Esophagus muscularis mucosa (tissue), 4 donors: Measurements from ENCODE around the gene SSR3. TPM values are rescaled to one million over a fixed set of nuclear protein-coding genes. Genes with fewer than 3 reads are reported as not detected.

ENCODE experiments used
- DNase-seq: peaks from one replicate; pipeline ENCODE4 v3.0.0-alpha.2; 2017; ENCODE audit errors: extremely low spot score
- H3K27ac ChIP-seq, 4 donors: fragments of 200-600 bp; sonication (generic); replicated peaks in 1 of 4; 1 replicate in 3 of 4; 2 replicates in 1 of 4; pipeline ENCODE4 v1.5.1; 2016 to 2019; ENCODE audit warnings: mild to moderate bottlenecking in 1 of 4
- H3K27me3 ChIP-seq, 4 donors: fragments of 200-600 bp; sonication (generic); one replicate each; pipeline versions ENCODE4 v1.5.1 to v1.6.0; 2016 to 2019
- H3K36me3 ChIP-seq, 4 donors: fragments of 200-600 bp; sonication (generic); one replicate each; pipeline ENCODE4 v1.5.1; 2016 to 2019
- H3K4me1 ChIP-seq, 4 donors: fragments of 200-600 bp; sonication (generic); one replicate each; pipeline ENCODE4 v1.5.1; 2016 to 2019
- H3K4me3 ChIP-seq, 4 donors: fragments of 200-600 bp; sonication (generic); 1 replicate in 2 of 4; 2 replicates in 2 of 4; pipeline ENCODE4 v1.5.1; 2016 to 2019; ENCODE audit warnings: mild to moderate bottlenecking in 4 of 4, moderate library complexity in 1 of 4
- H3K9me3 ChIP-seq, 4 donors: fragments of 200-600 bp; sonication (generic); 1 replicate in 3 of 4; 2 replicates in 1 of 4; pipeline ENCODE4 v1.5.1; 2016 to 2019
- CTCF ChIP-seq, 3 experiments: fragments of 200-600 bp in 2 of 3; fragments of 450-650 bp in 1 of 3; sonication (generic) in 2 of 3; IDR thresholded peaks; one replicate each; pipeline ENCODE4 v1.5.1; 2017 to 2019; ENCODE audit warnings: antibody characterized with exemption in 3 of 3, mild to moderate bottlenecking in 2 of 3, moderate library complexity in 1 of 3
- EP300 ChIP-seq: sonication (generic); formaldehyde crosslinking; IDR thresholded peaks from one replicate; pipeline ENCODE4 v1.6.1; 2017; ENCODE audit warnings: antibody characterized with exemption
- POLR2A ChIP-seq: fragments of 450-650 bp; IDR thresholded peaks from one replicate; pipeline ENCODE4 v1.6.1; 2017; ENCODE audit warnings: antibody characterized with exemption, moderate library complexity, mild to moderate bottlenecking, low read depth
- POLR2AphosphoS5 ChIP-seq, 2 donors: sonication (generic); formaldehyde crosslinking; IDR thresholded peaks; one replicate each; pipeline ENCODE4 v1.6.1; 2017; ENCODE audit warnings: antibody characterized with exemption in 2 of 2
- WGBS: methylation state at CpG from one replicate; pipeline ENCODE4 v1.1.5; 2018; 5-methylcytosine and 5-hydroxymethylcytosine counted together
- intact Hi-C: fragments of 100-400 bp; cut with DNase I; formaldehyde crosslinking; loops from one replicate; pipeline ENCODE4 v1.15.1; 2023
- total RNA-seq, 4 donors: library from RNA; depleted of rRNA; stranded (reverse); fragments of >200 nt; gene quantifications; one replicate each; pipeline versions ENCODE4 v1.1.0 to v1.2.1, GENCODE V29; 2016

The SSR3 gene
- total RNA-seq, 4 donors from 2014 or later = 170 to 211 (median 207) TPM

- WGBS = 34% methylated on average over 5 of the region's 5 CpGs
- no peaks in the 10 kb centered on the region for H3K27me3 ChIP-seq
- H3K4me1 ChIP-seq = peaks cover 54 to 100% (median 91%) of the 10 kb centered on the region in 4 donors
- H3K4me3 ChIP-seq = no peak overlapping the region
- DNase-seq = no peak
- peaks cover 5 to 69% (median 36%) of the 10 kb centered on the region in 4 donors for H3K36me3 ChIP-seq
- TF ChIP-seq POLR2AphosphoS5 (IDR thresholded peaks at IDR 0.05) = peak; percentile 17 to 46
- TF ChIP-seq CTCF (IDR thresholded peaks at IDR 0.05) = no peak
- TF ChIP-seq EP300 = no peak
- TF ChIP-seq POLR2A = no peak
- intact Hi-C loops = loop anchor here (5.0 to 10.0 kb wide), 2 partner anchors 545 to 612 kb away; no protein-coding TSS in a partner anchor
- H3K9me3 ChIP-seq = no peaks in the 10 kb centered on the region
- peak overlapping the region; percentile 32 to 86 (median 81) for H3K27ac ChIP-seq
Observed at GRCh38 chr3:156542101-156543042, 12.5 kb downstream of the SSR3 start.

GRCh38 chr3:156539802-156540201 is 15.1 kb downstream of the SSR3 start:
- Histone ChIP-seq H3K27ac (peak overlapping the region; percentile 71 to 86 (median 84)), H3K4me3 (no peak overlapping the region), H3K4me1 (peaks cover 43 to 100% (median 93%) of the 10 kb centered on the region in 4 donors), H3K9me3 (no peaks in the 10 kb centered on the region), H3K27me3 (no peaks in the 10 kb centered on the region), H3K36me3 (peaks cover 0 to 46% (median 23%) of the 10 kb centered on the region in 4 donors)
- WGBS = 93% methylated on average over 1 of the region's 1 CpG
- no peak for DNase-seq
- intact Hi-C loops = loop anchor here (5.0 to 10.0 kb wide), 2 partner anchors 547 to 615 kb away; no protein-coding TSS in a partner anchor
- TF ChIP-seq POLR2A (no peak), EP300 (no peak), CTCF (IDR thresholded peaks at IDR 0.05) (no peak), POLR2AphosphoS5 (IDR thresholded peaks at IDR 0.05) (no peak)

GRCh38 chr3:156539051-156539450 is 15.9 kb downstream of the SSR3 start:
- no peak overlapping the region for H3K4me3 ChIP-seq
- H3K27me3 ChIP-seq = no peaks in the 10 kb centered on the region
- peak overlapping the region; percentile 71 to 86 (median 84) for H3K27ac ChIP-seq
- H3K36me3 ChIP-seq = peaks cover 0 to 40% (median 20%) of the 10 kb centered on the region in 4 donors
- intact Hi-C loops = no loop called here
- TF ChIP-seq POLR2AphosphoS5 (IDR thresholded peaks at IDR 0.05) = no peak
- TF ChIP-seq EP300 = no peak
- no peak for TF ChIP-seq POLR2A
- TF ChIP-seq CTCF (IDR thresholded peaks at IDR 0.05) = no peak
- H3K9me3 ChIP-seq = no peaks in the 10 kb centered on the region
- peaks cover 46 to 100% (median 93%) of the 10 kb centered on the region in 4 donors for H3K4me1 ChIP-seq
- 42% methylated on average over 2 of the region's 2 CpGs for WGBS
- no peak for DNase-seq

GRCh38 chr3:156536524-156537316 is 18.2 kb downstream of the SSR3 start:
- Histone ChIP-seq H3K9me3 (no peaks in the 10 kb centered on the region), H3K27ac (peak overlapping the region; percentile 83 to 86 (median 84)), H3K4me1 (peaks cover 40 to 98% (median 92%) of the 10 kb centered on the region in 4 donors), H3K27me3 (no peaks in the 10 kb centered on the region), H3K4me3 (no peak overlapping the region), H3K36me3 (peaks cover 0 to 21% (median 7%) of the 10 kb centered on the region in 4 donors)
- intact Hi-C loops = no loop called here
- DNase-seq = no peak
- no peak for TF ChIP-seq POLR2A
- TF ChIP-seq EP300 = no peak
- TF ChIP-seq CTCF (IDR thresholded peaks at IDR 0.05) = no peak
- TF ChIP-seq POLR2AphosphoS5 (IDR thresholded peaks at IDR 0.05) = no peak
- WGBS = 93% methylated on average over 6 of the region's 6 CpGs
